HL-60/S4 (cell line): Measurements from ENCODE around the gene PRXL2C.
"Not testable (repeated sequence)": the region's sequence is repeated elsewhere in the genome, so short reads cannot be mapped to it uniquely, and the experiment has no call there.

Source experiments
- in situ Hi-C: fragments of 300-500 bp; cut with MboI; formaldehyde crosslinking; loops from 2 replicates; pipeline ENCODE4 v1.14.3; 2022; ENCODE audit warnings: low sequenced_read_pairs

PRXL2C gene, protein sequence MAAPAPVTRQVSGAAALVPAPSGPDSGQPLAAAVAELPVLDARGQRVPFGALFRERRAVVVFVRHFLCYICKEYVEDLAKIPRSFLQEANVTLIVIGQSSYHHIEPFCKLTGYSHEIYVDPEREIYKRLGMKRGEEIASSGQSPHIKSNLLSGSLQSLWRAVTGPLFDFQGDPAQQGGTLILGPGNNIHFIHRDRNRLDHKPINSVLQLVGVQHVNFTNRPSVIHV

DNA sequence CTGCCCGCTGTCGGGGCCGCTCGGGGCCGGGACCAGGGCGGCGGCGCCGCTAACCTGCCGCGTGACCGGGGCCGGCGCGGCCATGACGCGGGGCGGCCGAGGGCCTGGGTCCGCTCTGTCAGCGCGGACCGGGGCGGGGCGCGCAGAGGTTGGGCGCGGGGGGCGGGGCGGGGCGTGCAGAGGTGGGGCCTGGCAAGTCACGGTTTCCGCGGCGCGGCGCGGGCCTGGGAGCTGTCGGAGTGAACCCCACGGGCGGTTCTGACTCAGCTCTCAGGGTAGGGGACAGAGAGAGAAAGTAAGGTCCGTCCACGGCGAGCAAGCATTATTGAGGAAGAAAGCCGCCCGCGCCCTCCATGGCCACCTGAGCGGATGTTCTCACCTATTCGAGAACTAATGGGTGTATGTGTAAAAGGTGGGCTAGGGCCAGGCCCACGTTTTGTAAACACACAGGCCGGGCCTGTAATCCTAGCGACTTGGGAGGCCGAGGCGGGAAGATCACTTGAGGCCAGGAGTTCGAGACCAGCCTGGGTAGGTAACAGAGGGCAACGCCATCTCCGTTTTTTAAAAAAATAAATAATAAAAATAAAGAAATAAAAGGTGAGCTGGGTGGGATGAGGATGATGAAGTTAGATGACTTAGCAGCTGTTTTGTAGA is at the start of gene PRXL2C:
TSS of gene PRXL2C (minus strand) at position 120 of the 654 bp plus-strand sequence. CDS start at position 84, 36 bp downstream.
- in situ Hi-C loops: no loop called here

- in situ Hi-C loops: not testable (repeated sequence)
These were observed 45.7 kb upstream of the PRXL2C start for GRCh38 chr9:96700721-96701375.

DNA sequence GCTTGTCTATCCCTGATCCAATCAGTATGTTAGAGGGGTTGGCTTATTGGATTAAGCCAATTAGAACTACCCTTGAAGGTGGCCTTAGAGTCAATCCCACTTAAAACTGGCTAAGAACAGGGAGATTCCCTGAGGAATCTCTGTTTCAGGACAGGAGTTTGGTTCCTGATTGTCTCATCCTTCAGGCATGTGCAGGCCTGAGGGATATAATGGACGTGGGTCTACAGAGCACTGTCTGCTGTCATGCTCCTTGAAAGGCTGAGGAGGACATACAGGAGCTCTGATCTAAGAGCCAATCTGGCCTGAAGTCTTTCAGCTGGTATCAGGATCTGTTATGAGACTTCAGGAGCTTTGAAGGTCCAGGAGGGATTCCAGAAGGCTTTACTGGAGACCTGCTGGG is 36.2 kb upstream of the PRXL2C start:
- in situ Hi-C loops: no loop called here

- in situ Hi-C loops: no loop called here
These were observed 33.8 kb upstream of the PRXL2C start for GRCh38 chr9:96688745-96689464.

GRCh38 chr9:96688187-96688586 is 33.1 kb upstream of the PRXL2C start:
- in situ Hi-C loops: no loop called here

GRCh38 chr9:96686638-96687335 is 31.7 kb upstream of the PRXL2C start:
- in situ Hi-C loops: no loop called here

- in situ Hi-C loops: no loop called here
These were observed 25.8 kb upstream of the PRXL2C start for GRCh38 chr9:96680812-96681499.

DNA sequence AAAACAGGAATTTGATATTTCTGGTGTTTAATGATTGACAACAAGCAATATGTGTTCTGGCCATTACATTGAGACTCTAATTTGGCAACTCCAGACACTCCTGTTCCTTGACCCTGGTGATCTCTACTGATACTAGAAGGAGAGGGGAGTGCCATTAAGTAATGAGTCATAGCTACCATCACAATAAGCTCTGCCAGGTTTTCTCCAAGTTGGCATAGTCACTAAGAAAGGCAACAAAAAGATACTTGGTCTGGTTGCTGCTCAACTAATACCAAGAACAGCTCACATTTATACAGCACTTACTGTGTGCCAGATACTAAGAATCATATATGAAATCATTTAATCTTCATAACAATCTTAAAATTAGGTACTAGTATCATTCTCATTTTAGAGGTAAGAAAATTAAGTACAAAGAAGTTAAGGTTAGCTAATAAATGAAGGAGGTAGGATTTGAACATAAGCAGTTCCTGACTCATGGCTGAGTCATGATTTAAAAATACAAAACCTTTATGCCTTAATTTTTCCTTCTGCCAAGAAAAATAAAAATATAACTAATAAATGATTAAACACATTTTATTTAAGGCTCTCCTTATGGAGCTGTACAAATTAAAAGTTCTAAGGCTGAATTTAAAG is 19.9 kb upstream of the PRXL2C start:
- in situ Hi-C loops: no loop called here

- in situ Hi-C loops: not testable (repeated sequence)
These were observed 18.7 kb upstream of the PRXL2C start for GRCh38 chr9:96673786-96674185.

DNA sequence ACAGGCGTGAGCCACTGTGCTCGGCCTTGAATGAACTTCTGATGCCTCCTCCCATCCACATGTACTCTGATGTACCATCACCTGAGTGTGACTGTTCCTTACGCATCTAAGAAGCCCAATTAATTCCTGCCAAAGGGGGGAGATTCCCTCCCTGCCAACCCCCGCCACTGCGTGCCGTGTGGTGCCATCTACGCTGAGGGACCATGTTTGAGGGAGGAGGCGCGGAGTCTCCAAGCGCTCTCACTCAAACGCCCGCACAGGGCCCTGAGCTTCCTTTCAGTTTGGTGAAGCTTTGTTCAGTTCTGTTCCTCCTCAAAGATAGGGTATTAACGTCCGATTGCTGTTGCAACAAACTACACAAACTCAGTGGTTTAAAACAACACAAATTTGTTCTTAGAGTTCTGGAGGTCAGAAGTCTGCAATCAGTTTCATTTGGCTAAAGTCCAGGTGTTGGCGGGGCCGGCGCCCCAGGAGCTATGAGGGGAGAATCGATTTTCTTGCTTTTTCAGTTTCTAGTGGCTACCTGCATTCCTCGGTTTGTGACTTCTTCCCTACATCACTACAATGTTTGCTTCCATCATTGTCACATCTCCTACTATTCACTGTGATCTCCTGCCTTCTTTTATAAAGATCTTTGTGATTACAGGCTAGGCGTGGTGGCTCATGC is 13.9 kb upstream of the PRXL2C start:
- in situ Hi-C loops: loop anchor here (10.0 kb wide), 2 partner anchors 224 to 344 kb away; no protein-coding TSS in a partner anchor

DNA sequence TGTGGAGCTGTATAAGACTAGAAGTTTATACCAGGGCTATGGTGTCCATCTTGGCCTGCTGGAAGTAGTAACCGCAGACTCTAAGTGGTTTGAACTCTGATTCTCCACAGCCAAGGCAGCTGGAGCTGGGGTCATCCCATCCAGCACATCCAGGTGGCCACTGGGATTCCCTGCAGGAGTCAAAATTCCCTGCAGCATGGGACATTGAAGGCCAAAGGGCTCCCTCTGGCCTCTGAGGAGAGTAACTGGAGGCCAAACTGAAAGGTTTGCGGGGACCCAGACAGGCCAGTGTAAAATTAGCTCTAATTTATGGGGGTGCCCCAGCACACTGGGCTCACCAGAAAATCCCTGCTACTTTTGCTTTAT is 12.2 kb upstream of the PRXL2C start:
- in situ Hi-C loops: loop anchor here (10.0 kb wide), 2 partner anchors 223 to 343 kb away; no protein-coding TSS in a partner anchor

DNA sequence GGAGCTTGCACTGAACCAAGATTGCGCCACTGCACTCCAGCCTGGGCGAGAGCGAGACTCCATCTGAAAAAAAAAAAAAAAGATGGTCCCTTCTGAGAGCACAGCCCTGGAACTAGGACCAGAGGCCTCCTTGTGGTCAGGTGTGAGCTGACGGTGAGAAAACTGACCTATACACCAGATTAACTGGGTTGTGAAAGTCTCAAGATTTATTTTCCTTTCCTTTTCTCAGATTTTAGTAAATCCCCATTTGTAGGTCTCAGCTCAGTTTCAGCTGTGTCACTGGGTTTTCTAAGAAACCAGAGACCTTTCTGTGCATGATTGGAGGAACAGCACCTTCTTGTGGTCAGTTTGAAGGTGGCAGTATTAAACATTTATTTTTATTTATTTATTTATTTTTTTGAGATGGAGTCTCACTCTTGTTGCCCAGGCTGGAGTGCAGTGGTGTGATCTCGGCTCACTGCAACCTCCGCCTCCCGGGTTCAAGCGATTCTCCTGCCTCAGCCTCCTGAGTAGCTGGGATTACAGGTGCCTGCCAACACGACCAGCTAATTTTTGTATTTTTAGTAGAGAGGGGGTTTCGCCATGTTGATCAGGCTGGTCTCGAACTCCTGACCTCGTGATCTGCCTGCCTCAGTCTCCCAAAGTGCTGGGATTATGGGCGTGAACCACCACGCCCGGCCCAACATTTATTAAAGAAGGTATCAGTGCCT is 11.7 kb upstream of the PRXL2C start:
- in situ Hi-C loops: loop anchor here (10.0 kb wide), 2 partner anchors 222 to 342 kb away; no protein-coding TSS in a partner anchor

- in situ Hi-C loops: loop anchor here (10.0 kb wide), 2 partner anchors 221 to 341 kb away; no protein-coding TSS in a partner anchor
These were observed 10.7 kb upstream of the PRXL2C start for GRCh38 chr9:96665789-96666188.

GRCh38 chr9:96663506-96664120 is 8.5 kb upstream of the PRXL2C start:
- in situ Hi-C loops: loop anchor here (10.0 kb wide), 2 partner anchors 219 to 339 kb away; no protein-coding TSS in a partner anchor

GRCh38 chr9:96661711-96662110 is 6.6 kb upstream of the PRXL2C start:
- in situ Hi-C loops: loop anchor here (10.0 kb wide), 2 partner anchors 217 to 337 kb away; no protein-coding TSS in a partner anchor

GRCh38 chr9:96660692-96661248 is 5.7 kb upstream of the PRXL2C start:
- in situ Hi-C loops: loop anchor here (10.0 kb wide), 2 partner anchors 216 to 336 kb away; no protein-coding TSS in a partner anchor

DNA sequence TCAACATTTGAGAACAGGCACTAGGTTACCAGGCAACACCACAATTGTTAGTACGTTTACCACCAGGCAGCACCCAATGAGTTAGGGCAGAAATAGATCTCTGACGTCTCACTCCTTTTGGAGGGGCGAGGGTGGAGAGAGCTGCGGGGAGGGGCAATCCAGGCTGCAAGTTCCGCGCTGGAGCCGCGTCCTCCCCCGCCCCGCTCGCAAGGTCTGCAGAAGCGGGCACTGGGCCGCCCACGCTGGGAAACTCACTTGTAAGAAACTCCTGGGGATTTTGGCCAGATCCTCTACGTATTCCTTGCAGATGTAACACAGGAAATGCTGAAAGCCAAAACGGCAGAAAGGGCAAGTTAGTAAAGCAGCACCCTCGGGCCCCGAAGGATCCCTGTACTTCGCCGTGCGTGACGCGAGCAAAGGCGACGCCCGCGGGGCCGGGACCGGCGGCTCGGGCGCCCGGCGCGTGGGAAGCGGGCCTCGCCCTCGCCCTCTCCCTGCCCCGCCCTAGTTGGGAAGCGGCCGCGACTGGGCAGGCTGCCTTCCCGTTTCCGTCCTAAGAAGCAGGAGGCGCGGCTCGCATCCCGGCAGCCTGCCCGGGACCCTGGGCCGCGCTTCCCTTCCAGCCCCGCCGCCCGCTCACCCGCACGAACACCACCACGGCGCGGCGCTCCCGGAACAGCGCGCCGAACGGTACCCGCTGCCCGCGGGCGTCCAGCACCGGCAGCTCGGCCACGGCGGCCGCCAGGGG is 493 bp downstream of the PRXL2C start:
- in situ Hi-C loops: no loop called here
